Fibroblast of skin of abdomen (primary cell): ENCODE results near the gene DDX42.

Experiments
- DNase-seq: peaks from one replicate; pipeline ENCODE4 v3.0.0-alpha.2; 2013

The DDX42 gene

DNA sequence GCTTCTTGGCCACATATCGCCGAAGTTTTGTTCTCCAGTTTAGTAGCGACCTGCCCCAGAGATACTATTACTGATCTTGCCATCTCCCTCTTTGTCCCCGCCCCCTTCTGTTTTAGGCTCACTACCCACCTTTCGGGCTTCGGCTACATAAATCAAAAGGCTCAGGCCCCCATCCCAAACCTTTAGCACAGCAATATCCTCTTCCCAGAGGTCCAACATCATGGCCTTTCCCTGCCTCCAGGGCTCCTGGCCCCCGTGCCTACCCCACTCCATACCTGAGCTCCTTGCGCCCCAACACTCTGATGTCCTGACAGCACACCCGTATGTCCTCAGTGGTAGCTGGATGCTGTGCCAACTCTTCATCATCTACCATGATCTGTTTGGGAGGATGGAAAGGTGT is 50.4 kb downstream of the DDX42 start:
- no peak for DNase-seq

DNA sequence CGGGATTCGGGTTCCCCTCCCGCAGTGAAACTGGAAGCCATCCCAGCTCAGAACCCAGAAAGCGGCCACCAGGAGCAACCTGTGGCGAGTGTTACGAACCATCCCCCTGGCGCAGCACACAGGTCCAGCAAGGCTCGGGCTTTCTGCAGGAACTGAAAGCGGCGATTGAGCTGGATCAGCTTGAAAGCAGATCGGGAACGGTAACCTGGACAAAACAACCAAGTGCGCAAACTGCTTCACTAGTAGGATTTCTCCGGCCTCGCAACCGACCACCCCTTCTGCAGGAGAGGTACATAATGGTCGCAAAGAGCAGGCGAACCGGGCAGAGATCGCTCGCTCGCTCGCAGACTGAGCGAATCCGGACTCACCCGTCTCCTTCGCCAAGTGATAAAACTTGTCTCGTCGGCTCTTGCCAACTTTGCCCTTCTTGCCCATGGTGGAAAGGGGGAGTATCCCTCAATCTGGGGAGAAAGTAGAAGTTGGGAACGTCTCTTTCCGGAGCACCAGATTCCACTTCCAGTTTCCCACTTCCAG is 52.6 kb downstream of the DDX42 start:
- DNase-seq, result no peak

DNA sequence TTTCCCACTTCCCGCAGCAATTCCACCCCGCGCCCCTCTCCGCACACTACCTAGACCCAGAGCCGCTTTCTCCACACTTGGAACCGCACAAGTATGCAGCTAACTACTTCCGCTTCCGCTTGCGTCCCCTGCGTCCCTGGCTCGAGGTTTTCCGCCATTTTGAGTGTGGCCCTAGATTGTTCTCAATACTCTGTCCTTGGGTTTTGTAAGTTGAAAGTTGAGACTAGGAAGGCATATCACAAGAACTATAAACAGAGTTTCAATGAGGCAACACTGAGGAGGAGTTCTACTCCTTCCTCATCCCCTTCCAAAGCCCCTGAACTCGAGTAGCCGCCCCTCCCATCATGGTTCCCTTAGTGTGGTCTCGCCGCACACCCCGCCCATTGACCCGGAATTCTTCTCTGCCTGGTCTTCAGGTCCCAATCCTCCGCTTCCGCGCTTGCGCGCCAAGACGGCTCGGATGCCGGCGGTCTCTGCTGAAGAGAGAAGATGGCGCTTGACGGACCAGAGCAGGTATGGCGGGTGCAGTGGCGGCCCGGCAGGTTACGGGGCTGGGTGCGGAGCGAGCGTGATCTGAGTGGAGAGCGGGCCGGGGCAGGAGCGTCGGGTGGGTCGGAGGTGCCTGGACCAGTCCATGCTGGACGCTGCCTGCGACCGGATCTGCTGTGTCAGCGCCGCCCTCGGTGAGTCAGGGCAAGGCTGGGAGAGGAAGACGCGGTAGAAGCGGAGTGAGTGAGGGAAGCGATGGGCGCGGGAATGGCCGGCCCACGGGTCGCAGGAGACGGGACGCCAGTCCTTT is 53.2 kb downstream of the DDX42 start, which contains the start of the genes FTSJ3 and PSMC5:
TSS of gene FTSJ3 (minus strand) at position 662 of the 799 bp plus-strand sequence. CDS start 761 bp downstream, outside the sequence.
TSS of gene PSMC5 (plus strand) at position 430 of the 799 bp plus-strand sequence. CDS start at position 490, 60 bp downstream.
- DNase-seq, result peak; percentile 94

DNA sequence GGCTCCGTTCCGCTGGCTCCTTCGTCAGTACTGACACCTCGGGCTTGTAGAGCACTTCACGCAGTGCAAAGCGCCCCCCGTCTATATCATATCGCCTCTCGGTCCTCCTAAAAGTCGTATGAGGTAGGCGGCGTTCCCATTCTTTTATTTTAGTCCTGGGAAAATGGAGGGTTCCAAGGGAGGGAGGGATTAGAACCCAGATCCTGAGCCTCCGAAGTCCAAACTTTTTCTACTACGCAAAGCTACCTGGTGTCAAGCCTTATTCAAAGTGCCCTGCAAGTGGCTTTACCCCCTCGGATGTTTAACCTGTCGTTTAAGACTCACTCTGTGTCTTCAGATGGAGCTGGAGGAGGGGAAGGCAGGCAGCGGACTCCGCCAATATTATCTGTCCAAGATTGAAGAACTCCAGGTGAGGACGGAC is 53.8 kb downstream of the DDX42 start:
- no peak for DNase-seq

DNA sequence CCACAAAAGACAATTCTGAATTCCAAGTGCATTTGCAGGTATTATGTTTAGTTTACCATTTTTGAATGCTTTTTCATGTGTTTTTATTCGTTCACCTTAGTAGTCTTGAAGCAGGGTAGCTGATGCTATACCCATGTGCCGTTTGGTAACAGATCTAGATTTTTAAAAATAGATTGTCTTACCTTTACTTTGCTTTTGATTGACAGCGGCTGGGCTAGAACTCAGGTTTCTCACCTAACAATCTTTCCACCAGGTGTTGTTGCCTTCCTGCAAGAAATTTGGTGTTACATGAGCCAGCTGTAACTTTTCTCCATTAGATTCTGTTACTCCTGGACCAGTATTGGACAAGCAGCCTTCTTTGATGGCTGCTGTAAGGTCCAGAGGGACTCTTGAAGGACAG is 55.0 kb downstream of the DDX42 start:
- no peak for DNase-seq

DNA sequence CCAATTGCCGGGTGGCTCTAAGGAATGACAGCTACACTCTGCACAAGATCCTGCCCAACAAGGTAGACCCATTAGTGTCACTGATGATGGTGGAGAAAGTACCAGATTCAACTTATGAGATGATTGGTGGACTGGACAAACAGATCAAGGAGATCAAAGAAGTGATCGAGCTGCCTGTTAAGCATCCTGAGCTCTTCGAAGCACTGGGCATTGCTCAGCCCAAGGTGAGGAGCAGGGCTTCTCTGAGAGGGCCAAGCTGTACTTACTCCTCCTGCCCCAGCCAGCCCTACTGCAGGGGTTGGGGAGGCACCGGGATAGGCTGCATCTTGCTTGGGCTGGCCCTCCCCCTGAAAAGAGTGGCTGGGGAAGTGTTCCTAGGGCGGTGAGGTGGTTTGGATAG is 56.3 kb downstream of the DDX42 start:
- DNase-seq, result no peak

DNA sequence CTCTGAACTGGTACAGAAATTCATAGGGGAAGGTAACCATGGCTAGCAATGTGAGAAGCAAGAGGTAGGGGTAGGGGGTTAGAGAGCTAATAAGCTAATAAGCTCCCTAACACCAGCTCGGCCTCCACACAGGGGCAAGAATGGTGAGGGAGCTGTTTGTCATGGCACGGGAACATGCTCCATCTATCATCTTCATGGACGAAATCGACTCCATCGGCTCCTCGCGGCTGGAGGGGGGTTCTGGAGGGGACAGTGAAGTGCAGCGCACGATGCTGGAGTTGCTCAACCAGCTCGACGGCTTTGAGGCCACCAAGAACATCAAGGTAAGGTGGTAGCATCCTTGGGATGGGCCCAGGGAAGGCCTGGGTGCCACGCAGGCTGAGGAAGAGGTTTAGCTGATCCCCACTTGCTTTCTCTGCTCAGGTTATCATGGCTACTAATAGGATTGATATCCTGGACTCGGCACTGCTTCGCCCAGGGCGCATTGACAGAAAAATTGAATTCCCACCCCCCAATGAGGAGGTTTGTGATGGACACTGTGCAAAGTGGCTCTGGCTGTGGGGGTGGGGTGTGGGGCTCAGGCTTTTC is 57.0 kb downstream of the DDX42 start:
- no peak for DNase-seq

DNA sequence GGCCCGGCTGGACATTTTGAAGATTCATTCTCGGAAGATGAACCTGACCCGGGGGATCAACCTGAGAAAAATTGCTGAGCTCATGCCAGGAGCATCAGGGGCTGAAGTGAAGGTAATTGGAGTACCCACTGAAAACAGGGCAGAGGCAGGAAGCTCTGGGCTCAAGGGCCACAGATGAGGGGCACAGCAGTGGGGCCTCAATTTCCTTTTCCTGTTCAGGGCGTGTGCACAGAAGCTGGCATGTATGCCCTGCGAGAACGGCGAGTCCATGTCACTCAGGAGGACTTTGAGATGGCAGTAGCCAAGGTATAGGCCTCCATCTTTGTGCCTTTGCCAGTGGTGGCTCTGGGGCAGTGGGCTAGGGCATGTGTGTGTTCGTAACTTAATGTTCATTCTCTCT is 57.5 kb downstream of the DDX42 start:
- no peak for DNase-seq

DNA sequence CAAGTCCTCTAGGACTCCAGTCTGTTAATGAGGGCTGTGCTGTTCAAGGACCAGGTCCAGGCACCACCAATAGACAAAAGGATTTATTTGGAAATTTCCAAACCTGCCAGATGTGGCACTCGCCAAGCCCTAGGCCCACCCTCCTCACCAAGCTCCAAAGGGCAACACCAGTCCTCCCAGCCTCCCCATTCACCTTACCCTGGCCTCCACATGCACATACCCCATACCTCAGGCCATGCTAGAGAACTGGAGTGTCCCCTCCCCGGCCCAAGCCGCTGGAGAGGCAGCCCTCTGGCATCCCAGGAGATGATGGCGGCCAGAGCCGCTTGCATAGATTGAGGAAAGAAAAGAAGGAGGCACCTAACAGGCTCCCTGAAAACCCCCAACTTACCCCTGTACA is 58.0 kb downstream of the DDX42 start:
- no peak for DNase-seq

DNA sequence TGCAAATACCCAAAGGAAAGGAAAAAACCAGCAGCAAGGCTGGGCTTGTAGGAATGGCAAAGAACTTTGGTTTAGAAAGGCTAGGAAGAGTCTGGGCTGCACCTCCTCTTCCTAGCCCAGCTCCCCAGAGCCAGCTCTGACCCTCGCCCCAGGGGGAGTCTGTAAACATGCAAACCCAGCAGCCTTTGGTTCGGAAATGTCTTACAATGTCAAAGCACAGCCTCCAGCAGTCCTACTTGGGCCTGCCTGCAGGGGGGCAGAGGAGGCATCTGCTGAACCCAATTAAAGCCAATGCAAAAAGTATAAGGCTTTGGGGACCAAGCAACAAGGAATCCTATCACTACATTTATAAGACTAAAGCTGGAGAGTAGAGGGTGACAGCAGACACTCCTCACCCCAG is 58.5 kb downstream of the DDX42 start:
- no peak for DNase-seq

DNA sequence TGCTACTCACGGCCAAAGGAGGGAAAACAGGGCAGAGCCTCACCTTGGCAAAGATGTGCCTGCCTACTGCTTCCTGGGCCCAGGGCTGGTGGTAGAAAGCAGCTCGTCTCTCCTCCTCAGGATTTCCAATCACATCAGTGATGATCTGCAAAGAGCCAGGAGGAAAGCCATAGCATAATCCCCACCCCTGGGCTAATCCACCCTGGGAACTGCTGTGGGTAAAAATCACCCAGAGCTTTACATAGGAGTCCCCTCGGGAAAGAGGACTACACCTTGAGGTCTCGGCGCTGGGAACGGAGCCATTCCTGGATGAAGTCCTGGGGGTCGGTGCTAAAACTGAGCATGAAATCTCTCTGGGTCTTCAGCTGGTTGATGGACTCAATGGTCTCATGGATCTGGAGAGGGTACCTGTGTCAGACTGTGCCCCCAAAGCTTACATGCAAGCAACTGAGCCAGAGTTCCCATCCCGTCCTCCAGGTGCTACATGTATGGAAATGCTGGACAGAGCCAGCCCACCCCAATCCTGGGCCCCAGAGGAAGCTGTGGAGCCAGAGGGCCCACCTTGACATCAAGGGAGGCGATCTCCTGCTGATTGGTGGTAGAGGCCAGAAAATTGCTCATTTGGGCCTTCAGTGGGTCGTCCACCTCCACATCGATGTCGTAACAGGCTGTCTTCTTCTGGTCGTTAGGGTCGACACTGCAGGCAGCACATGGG is 59.2 kb downstream of the DDX42 start:
- DNase-seq, result no peak

DNA sequence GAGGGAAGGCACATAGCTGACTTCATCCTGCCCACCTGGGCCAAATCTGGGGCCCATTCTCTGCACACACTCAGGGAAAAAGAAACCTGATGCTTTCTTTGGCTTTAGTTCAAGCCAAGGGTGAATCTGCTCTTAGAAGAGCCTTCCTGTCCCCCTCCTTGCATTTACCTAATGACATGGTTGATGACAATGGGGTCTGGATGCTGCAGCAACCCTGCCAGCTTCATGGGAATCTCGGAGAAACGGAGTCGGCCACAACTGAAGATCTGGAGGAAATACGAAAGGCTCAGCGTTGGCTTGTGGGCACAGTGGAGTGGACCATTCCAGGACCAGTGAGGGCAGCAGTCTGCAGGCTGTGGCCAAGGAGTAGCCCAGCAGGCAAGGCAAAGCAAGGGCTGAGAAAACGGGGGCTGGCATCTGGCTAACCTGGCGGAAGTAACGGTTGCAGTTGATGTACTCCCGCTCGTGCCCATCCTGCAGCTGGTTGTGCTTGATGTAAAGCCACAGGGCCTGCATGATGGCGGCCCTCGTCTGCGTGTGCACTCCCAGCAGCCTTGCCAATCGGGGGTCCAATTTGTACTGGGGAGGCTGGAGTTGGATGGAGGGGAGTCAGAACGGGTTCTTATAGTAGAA is 59.9 kb downstream of the DDX42 start:
- no peak for DNase-seq

DNA sequence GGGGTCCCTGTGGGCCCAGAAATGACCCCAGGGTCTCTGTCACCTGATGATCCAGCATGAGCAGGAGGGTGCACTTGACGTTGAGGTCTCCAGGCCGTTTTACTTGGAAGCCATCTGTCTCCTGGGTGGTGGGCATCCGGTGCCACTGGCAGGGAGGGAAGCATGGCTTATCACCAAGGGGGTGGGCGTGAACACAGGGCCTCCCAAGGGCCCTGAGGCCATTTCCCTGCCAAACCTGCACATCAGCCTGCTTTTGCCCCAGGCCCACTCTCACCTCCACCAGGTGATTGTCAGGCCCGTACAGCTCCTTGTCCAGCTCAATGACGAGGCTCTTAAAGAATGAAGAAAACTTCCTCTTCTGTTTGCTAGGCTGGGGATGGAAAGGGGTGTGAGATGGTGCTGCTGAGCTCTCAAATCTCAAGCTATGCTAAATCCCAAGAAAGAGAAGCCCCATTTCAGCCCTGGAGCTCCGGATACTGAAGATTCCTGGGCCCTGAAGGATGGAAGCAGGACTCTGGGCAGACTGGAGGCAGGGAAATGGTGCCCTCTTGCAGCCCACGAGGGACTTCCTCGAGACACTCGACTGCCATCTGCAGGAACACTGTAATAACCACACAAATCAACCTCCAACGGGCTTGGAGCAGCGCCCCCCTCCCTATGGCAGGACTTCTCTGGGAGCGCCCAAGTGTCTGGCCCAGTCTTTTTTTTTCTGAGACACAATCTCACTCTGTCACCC is 60.6 kb downstream of the DDX42 start:
- peak; percentile 78 for DNase-seq

DNA sequence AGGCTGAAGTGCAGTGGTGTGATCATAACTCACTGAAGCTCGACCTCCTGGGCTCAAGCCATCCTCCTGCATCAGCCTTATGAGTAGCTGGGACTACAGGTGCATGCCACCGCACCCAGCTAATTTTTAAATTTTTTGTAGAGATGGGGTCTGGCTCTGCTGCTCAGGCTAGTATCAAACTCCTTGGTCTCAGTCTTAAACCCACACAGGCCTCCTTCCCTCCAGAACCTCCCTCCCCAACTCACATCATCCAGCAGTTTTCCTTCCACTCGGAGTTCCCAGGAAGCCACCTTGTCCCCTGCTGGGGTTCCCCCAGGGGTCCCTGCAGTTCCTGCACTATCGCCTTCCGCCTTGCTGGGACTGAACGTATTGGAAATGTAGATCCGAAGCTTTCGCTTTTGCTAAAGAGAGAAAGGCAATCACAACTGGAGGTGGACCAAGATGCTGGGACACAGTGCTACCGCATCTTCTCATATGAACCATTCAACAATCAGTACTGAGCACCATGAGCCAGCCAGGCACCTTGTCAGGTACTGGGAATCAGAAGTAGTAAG is 61.3 kb downstream of the DDX42 start:
- no peak for DNase-seq

DNA sequence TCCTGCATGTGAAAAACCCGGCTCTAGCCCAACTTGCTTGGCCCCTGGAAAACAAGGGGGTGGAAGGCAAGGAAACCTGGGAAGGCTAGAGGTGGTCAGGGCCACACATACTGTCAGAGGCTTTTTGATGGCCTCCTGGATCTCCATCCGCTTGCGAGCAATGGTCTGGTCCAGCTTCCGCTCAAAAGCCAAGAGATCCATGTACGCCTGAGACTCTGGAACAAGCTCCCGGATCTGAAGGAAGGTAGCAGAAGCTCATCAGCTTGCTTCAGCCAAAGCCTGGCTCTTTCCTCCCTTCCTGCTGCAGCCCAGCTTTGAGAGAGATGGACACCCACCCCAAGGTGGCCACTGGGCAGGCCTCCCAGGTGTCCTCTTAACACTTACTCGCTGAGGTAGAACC is 62.8 kb downstream of the DDX42 start:
- DNase-seq, result no peak

DNA sequence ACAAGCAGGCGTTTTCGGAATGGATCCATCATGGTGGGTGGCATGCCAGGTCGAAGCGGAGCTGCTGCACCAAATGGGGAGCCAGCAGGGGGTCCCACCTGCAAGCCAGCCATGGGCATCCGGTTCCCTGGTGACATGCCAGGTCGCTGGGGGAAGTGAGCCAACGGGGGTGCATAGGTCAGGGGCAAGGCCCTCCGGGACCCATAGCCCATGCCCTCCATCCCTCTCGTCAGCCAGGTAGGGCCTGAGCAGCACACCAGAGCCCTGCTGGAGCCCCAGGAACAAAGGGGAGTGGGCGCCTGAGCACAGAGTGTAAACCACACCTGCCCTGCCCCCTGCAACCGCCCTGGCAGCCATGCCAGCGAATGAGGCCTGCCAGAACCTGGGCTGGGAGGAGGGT is 63.5 kb downstream of the DDX42 start:
- no peak for DNase-seq

DNA sequence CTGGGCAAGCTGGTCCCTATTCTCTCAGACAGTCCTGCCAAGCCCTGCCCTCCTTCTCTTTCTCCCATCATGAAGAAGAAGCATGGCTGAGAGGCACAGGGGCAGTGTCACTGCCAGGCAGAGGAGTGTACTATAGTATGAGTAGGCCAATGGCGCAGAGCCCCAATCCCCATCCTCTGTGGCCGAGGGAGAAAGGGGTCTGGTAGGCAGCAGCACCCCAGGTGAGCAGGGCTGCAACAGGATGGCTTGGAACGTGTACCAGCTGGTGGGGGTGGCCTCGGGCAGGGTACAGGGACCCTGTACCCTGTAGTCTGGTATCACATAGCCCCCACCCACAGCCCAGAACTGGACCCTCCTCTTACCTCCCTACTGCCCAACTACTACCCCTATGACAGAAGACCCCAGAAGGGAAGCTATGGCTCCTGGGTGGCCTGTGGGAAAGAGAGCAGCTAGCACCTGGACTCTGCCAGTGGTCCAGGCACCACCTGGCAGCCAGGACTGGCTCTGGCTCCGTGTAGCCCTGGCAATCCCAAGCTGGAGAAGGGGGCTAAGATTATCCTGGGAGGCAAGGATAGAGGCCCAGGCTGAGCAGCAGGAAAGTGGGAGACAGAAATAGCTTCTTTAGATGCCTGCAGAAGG is 64.1 kb downstream of the DDX42 start:
- no peak for DNase-seq

DNA sequence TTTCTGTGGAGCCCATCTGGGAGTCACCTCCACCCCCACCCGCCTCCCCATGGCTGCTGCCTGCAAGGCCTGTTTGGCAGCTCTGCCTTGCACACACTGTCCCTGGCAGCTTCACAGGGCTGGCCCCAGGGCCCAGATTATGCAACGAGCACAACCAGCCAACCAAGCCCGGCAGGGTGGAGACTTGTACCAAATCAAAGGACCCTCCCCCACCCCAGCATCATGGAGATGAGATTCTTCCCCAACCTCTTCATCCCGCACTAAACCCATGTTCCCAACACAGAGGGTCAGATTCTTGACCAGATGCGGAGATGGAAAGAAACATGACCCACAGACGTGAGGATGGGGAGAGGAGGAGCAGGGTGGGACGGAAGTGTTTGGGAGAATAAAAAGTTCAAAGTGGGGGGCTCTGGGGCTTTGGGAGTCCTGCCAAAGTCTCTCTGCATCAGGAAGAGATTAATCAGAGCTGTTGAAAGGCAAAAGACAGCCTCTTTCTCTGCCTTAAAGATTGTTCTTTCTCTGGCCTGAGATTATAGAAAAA is 64.7 kb downstream of the DDX42 start:
- peak; percentile 86 for DNase-seq

DNA sequence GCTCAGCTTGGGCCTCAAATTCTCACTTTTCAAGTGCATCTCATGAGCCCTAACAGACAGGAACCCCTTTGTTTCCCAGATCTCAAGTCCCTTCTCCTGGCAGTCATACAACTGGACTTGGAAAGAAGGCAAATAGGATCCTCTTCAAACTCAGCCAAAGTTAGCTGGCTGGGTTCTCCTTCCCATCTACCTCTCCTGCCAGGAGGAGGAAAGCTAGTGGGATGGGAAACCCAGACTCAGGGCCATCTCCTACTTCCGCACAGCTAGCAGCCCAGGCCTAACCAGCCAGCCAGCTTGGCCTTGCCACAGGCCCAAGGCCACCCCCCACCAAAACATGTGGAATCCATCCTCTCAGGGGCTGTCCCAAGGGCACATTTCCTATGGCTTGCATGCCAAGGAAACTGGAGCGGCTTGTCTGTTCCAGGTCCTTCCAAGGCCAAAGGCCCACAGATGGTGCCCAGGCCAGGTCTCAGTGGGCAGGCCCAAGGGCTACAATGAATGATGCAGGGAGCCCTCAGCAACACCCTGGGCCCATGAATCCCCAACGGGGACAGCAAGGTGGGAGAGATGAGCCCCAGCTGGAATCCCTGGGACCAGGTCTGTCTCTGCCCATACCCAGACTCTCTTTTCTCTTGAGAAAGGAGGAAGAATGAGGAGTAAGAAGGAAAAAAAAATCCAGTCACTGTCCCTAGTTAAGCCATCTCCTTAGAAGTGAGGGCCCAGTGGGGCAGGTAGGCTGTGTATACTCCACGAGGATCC is 66.8 kb downstream of the DDX42 start:
- DNase-seq, result peak; percentile 20
